T-cell (primary cell): Measurements from ENCODE around the gene EFCAB6. TPM values are rescaled to one million over a fixed set of nuclear protein-coding genes. Genes with fewer than 3 reads are reported as not detected.

Experiments used
- ATAC-seq, 4 experiments: fragments of 200-7000 bp in 3 of 4; fragments of 150-1000 bp in 1 of 4; cut with Tn5 transposase; replicated peaks in 1 of 4; 1 replicate in 3 of 4; 2 replicates in 1 of 4; pipeline ENCODE4 v1.10.0; 2021; ENCODE audit warnings: moderate library complexity in 3 of 4, mild to moderate bottlenecking in 2 of 4, moderate number of reproducible peaks in 1 of 4
- CTCF ChIA-PET, 2 donors: fragments of 300-600 bp; sonication (Branson Sonifier 250); formaldehyde crosslinking; loops; one replicate each; lab custom pipeline; 2022; ENCODE audit warnings: antibody characterized with exemption in 2 of 2; lab: Charles Lee
- POLR2A ChIA-PET, 2 donors: fragments of 300-600 bp; sonication (Branson Sonifier 250); formaldehyde crosslinking; loops; one replicate each; lab custom pipeline; 2022; ENCODE audit warnings: antibody characterized with exemption in 2 of 2; lab: Charles Lee
- DNase-seq, 35 experiments: peaks; one replicate each; pipeline versions ENCODE4 v3.0.0 to v3.0.0-alpha.2; 2013 to 2023
- H3K27ac ChIP-seq: one replicate; pipeline ENCODE4 v1.5.1; 2013; ENCODE audit warnings: low read length
- H3K27me3 ChIP-seq, 2 experiments: replicated peaks in 1 of 2; 1 replicate in 1 of 2; 2 replicates in 1 of 2; pipeline versions ENCODE4 v1.6.1 to v1.7.0; 2013; ENCODE audit warnings: low read length in 1 of 2, mixed read lengths in 1 of 2; ENCODE audit not compliant: control insufficient read depth in 2 of 2, insufficient read depth in 2 of 2; ENCODE audit errors: extremely low read depth in 1 of 2
- H3K36me3 ChIP-seq, 2 donors: 1 replicate in 1 of 2; 2 replicates in 1 of 2; pipeline versions ENCODE4 v1.6.1 to v1.7.0; 2013; ENCODE audit warnings: low read length in 1 of 2; ENCODE audit not compliant: control insufficient read depth in 2 of 2, insufficient read depth in 1 of 2; ENCODE audit errors: extremely low read depth in 1 of 2
- H3K4me1 ChIP-seq, 2 experiments: 1 replicate in 1 of 2; 2 replicates in 1 of 2; pipeline versions ENCODE4 v1.6.1 to v1.7.0; 2013; ENCODE audit warnings: low read length in 2 of 2, mixed read lengths in 1 of 2; ENCODE audit not compliant: insufficient read depth in 2 of 2, control insufficient read depth in 1 of 2; ENCODE audit errors: extremely low read depth in 1 of 2
- H3K4me3 ChIP-seq, 2 donors: 1 replicate in 1 of 2; 2 replicates in 1 of 2; pipeline versions ENCODE4 v1.5.1 to v1.7.0; 2013; ENCODE audit warnings: mild to moderate bottlenecking in 2 of 2, low read length in 1 of 2, moderate library complexity in 1 of 2; ENCODE audit not compliant: control insufficient read depth in 1 of 2; ENCODE audit errors: extremely low read depth in 1 of 2
- H3K9me3 ChIP-seq: 2 replicates; pipeline ENCODE4 v1.7.0; 2013
- H3K27ac Mint-ChIP-seq, 2 donors: one replicate each; pipeline ENCODE4 v1.8.0; 2020 to 2021; ENCODE audit warnings: mild to moderate bottlenecking in 2 of 2, mixed read lengths in 2 of 2
- H3K27me3 Mint-ChIP-seq, 2 donors: one replicate each; pipeline ENCODE4 v1.8.0; 2021 to 2022; ENCODE audit warnings: mixed read lengths in 2 of 2
- H3K36me3 Mint-ChIP-seq: one replicate; pipeline ENCODE4 v1.8.0; 2021; ENCODE audit warnings: mixed read lengths
- H3K4me1 Mint-ChIP-seq, 3 donors: one replicate each; pipeline ENCODE4 v1.8.0; 2020 to 2022; ENCODE audit warnings: mixed read lengths in 3 of 3, mild to moderate bottlenecking in 1 of 3
- H3K4me3 Mint-ChIP-seq, 3 donors: one replicate each; pipeline ENCODE4 v1.8.0; 2020 to 2022; ENCODE audit warnings: mild to moderate bottlenecking in 3 of 3, mixed read lengths in 3 of 3, moderate library complexity in 3 of 3
- H3K9me3 Mint-ChIP-seq, 3 donors: one replicate each; pipeline ENCODE4 v1.8.0; 2020 to 2022; ENCODE audit warnings: mixed read lengths in 3 of 3
- WGBS: methylation state at CpG from one replicate; pipeline ENCODE4 v1.1.5; 2013; ENCODE audit warnings: missing lambda C conversion rate; ENCODE audit not compliant: insufficient coverage; 5-methylcytosine and 5-hydroxymethylcytosine counted together
- total RNA-seq, 35 experiments: library from RNA in 6 of 35; stranded (reverse) in 6 of 35; fragments of 120-200 nt in 1 of 35; gene quantifications; one replicate each; pipeline versions ENCODE4 v1.2.1 to v1.2.4 and lab custom pipeline; 2013 to 2026

Gene EFCAB6
- total RNA-seq, 5 donors from 2014 or later (not counting 1 experiment from before 2014, with no cell fraction given), result 0.26 to 0.89 (median 0.53) TPM

DNA sequence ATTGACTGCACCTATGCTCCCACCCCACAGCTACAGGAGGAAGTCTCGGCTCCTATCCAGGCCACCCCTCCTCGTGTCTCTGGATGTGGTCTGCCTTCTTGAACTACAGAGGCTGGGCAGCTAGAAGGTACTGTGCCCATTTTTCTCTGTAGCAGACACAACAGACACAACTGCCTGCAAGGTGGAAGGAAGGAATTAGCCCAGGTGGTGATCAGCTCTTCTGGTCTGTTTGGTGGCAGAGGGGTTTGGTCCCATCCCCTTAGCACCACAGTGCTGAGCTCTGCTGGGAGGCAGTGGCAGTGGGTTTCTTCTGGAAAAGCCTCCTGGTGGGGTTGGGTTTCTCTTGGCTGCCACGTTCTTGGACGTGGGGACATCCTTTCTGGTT is 267.8 kb downstream of the EFCAB6 start:
- POLR2A ChIA-PET, result no interaction called here
- no peaks in the 10 kb centered on the region for H3K4me1 Mint-ChIP-seq
- Histone ChIP-seq H3K36me3 (no peaks in the 10 kb centered on the region), H3K27ac (no peak overlapping the region), H3K4me3 (no peak overlapping the region), H3K4me1 (no peaks in the 10 kb centered on the region), H3K9me3 (no peaks in the 10 kb centered on the region), H3K27me3 (peaks cover 0 to 35% of the 10 kb centered on the region in 2 experiments)
- CTCF ChIA-PET, result no interaction called here
- no peaks in the 10 kb centered on the region for H3K36me3 Mint-ChIP-seq
- 60% methylated on average over 1 of the region's 4 CpGs for WGBS
- no peaks in the 10 kb centered on the region for H3K9me3 Mint-ChIP-seq
- H3K27ac Mint-ChIP-seq, result no peak overlapping the region
- peaks cover 4 to 17% of the 10 kb centered on the region in 2 donors for H3K27me3 Mint-ChIP-seq
- DNase-seq (no peak), ATAC-seq (no peak)
- no peak overlapping the region for H3K4me3 Mint-ChIP-seq

DNA sequence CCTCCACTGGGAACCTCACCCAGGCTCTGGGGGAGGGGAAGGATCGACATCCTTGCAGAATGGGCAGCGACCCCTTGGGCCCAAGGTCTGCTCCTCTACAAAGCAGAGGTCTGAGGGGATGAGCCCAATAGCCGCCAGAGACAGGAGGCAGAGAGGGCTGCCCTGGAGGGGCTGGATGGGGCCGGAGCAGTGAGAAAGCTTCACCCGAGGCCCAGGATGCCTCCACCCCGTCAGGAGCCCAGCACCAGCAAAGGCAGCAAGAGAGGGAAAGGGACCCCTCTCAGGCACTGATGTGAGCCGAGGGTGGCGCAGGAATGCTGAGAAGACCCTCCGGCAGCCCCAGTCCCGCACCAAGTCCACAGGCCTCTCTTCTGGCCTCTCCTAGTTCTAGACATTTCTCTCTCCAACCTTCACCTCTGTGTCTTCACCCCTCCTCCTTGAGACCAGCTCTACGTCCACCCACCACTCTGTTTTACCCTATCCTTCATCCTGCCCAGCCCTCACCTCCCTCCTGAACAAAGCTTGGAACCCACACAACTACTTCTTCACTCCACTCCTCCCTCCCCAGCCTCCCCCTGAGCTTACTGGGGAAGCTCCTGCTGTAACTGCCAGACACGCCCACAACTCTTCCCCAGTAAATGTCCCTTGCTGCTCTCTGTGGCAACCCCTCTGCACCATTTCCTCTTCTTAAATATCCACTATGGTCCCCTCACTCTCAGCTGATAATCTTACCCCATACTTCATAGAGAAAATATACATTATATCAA is 268.4 kb downstream of the EFCAB6 start:
- CTCF ChIA-PET, result no interaction called here
- H3K9me3 Mint-ChIP-seq, result no peaks in the 10 kb centered on the region

DNA sequence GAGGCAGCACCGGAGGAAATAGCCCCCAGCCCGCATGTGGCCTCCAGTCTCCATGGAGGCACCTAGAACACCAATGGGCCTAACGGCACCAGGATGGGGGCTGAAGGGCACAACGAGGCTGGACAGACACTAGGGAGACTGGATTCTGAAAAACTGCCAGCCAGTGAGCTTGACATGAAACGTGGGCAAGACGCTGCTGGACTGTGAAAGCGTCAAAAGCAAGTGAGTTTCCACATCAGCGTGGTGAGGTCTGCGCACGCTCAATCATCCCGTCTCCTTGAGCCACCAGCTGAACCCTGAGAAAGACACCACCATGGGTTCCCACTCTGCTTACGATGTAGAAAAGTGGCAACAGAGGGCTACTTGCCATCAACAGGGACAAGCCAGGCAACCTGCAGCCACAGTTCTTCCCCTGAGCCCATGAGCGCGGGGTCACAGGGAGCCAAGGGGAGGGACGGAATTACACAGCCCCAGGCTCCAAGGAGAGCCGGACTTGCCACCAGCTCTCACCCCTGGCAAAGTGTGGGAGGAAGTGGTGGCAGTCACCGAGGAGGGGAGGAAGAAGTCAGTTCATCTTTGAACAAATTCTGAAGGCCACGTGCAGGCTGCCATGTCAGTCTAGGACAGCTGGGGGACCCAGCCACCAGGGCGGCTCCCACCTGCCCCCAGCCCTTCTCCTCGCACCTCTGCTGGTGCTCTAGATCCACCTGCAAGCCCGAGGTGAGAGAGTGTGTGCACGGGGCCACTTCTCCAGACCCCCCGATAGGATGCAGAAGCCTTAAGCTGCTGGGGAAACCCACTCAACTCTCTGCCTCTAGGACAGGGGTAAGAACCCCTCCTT is 269.2 kb downstream of the EFCAB6 start:
- H3K4me1 ChIP-seq, result no peaks in the 10 kb centered on the region
- peaks cover 0 to 39% of the 10 kb centered on the region in 2 experiments for H3K27me3 ChIP-seq
- H3K36me3 ChIP-seq, result no peaks in the 10 kb centered on the region
- no peaks in the 10 kb centered on the region for H3K9me3 Mint-ChIP-seq
- H3K4me3 Mint-ChIP-seq, result no peak overlapping the region
- H3K27me3 Mint-ChIP-seq, result peaks cover 10 to 23% of the 10 kb centered on the region in 2 donors
- 79% methylated on average over 20 of the region's 23 CpGs for WGBS
- no peaks in the 10 kb centered on the region for H3K4me1 Mint-ChIP-seq
- H3K36me3 Mint-ChIP-seq, result no peaks in the 10 kb centered on the region
- H3K9me3 ChIP-seq, result no peaks in the 10 kb centered on the region
- ChIA-PET POLR2A (no interaction called here), CTCF (no interaction called here)
- H3K4me3 ChIP-seq, result no peak overlapping the region
- DNase-seq (no peak), ATAC-seq (no peak)
- H3K27ac ChIP-seq, result no peak overlapping the region
- no peak overlapping the region for H3K27ac Mint-ChIP-seq

More for the DNA sequence above, 268.4 kb downstream of the EFCAB6 start:
- POLR2A ChIA-PET, result no interaction called here
- Histone ChIP-seq H3K27me3 (peaks cover 0 to 35% of the 10 kb centered on the region in 2 experiments), H3K9me3 (no peaks in the 10 kb centered on the region), H3K27ac (no peak overlapping the region), H3K36me3 (no peaks in the 10 kb centered on the region), H3K4me1 (no peaks in the 10 kb centered on the region), H3K4me3 (no peak overlapping the region)
- no peaks in the 10 kb centered on the region for H3K4me1 Mint-ChIP-seq
- WGBS, result 78% methylated on average over 9 of the region's 12 CpGs
- no peak overlapping the region for H3K4me3 Mint-ChIP-seq
- no peak for ATAC-seq
- no peak for DNase-seq
- H3K36me3 Mint-ChIP-seq, result no peaks in the 10 kb centered on the region
- no peak overlapping the region for H3K27ac Mint-ChIP-seq
- H3K27me3 Mint-ChIP-seq, result peaks cover 4 to 19% of the 10 kb centered on the region in 2 donors

DNA sequence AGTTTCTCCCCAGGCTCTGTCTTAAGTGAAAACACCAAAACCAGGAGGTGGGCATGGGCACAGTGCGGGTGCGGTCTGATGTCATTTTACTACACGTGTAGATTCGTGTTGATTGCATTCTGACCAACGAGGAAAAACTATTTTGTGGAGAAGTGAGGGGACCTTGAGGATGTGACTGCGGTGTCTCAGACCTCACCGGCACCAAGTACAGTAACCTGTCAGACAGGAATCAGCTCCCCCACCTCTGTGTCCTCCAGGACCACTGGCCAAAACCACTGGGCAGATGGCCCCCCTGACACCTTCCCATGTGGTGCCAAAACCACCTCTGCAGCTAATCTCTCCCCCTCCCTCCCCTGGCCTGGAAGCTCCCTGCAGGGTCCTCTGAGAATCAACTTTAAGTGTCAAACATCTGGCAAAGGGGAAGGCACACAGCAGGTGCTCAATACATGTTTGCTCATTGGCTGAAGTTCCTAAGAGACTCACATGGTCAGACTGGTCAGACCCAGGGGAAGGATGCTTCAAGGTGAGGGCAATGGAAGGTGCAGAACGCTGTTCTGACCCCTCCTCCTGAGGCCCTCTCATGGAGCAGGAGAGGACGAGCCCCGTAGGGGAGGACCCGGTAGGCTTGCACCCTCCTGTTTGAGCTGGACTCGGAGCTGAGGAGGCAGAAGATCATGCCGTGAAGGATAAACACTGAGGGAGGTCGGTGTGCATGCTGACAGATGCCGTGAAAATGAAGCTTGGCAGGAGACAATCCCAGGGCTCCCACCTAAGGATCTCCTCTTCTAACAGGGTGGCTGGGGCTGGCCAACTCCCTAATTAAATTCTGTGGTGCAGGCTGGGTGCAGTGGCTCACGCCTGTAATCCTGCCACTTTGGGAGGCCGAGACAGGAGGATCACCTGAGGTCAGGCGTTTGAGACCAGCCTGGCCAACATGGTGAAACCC is 270.4 kb downstream of the EFCAB6 start:
- Mint-ChIP-seq H3K9me3 (no peaks in the 10 kb centered on the region), H3K4me1 (no peaks in the 10 kb centered on the region), H3K4me3 (no peak overlapping the region), H3K27ac (no peak overlapping the region), H3K27me3 (peaks cover 10 to 27% of the 10 kb centered on the region in 2 donors), H3K36me3 (no peaks in the 10 kb centered on the region)
- no peak for DNase-seq
- no peak for ATAC-seq
- Histone ChIP-seq H3K27me3 (peaks cover 0 to 42% of the 10 kb centered on the region in 2 experiments), H3K4me3 (no peak overlapping the region), H3K27ac (no peak overlapping the region), H3K36me3 (no peaks in the 10 kb centered on the region), H3K9me3 (no peaks in the 10 kb centered on the region), H3K4me1 (no peaks in the 10 kb centered on the region)
- WGBS, result 77% methylated on average over 12 of the region's 18 CpGs
- CTCF ChIA-PET, result no interaction called here
- POLR2A ChIA-PET, result no interaction called here

DNA sequence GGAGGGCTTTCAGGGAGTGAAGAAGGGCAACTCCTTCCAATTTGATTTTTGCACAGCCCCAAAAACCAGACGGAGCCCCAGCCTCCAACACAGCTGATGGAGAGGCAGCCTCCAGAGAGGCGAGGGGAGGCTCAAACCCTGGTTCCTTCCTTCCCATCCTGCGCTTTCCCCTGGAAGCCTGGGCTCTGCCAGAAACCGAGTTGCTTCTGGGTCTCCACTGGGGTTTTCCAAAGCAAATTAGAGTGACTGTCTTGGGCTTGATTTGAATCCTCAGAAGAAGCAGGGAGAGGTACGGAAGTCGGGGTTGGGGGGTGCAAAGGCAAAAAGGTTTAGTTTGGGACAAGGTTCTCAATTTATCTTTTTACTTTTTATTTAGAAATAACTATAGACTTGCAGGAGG is 271.1 kb downstream of the EFCAB6 start:
- POLR2A ChIA-PET, result no interaction called here
- DNase-seq, result no peak
- Mint-ChIP-seq H3K9me3 (no peaks in the 10 kb centered on the region), H3K27ac (no peak overlapping the region), H3K27me3 (peaks cover 13 to 27% of the 10 kb centered on the region in 2 donors), H3K4me3 (no peak overlapping the region), H3K4me1 (no peaks in the 10 kb centered on the region), H3K36me3 (no peaks in the 10 kb centered on the region)
- CTCF ChIA-PET, result no interaction called here
- Histone ChIP-seq H3K27ac (no peak overlapping the region), H3K36me3 (no peaks in the 10 kb centered on the region), H3K4me1 (no peaks in the 10 kb centered on the region), H3K27me3 (peaks cover 0 to 42% of the 10 kb centered on the region in 2 experiments), H3K9me3 (no peaks in the 10 kb centered on the region), H3K4me3 (no peak overlapping the region)
- 78% methylated on average over 4 of the region's 6 CpGs for WGBS
- ATAC-seq, result no peak

DNA sequence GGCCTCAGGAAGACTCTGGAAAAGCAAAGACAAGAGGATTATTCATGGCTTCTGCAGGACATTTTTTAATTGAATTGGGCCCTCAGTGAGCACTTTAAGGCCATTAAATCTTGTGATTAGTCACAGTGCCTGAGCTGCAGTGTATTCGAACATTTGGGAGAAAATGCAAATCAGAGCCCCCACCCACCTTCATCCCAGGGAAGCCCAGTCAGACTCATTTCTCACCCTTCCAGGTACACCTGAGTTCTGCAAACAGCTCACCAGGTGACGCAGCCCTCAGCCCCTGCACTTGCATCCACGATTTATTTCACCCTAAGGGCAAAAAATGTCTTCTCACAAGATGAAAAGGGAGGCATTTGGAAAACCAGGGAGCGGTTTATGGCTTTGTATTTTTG is 271.6 kb downstream of the EFCAB6 start:
- H3K9me3 ChIP-seq, result no peaks in the 10 kb centered on the region
- Mint-ChIP-seq H3K4me3 (no peak overlapping the region), H3K4me1 (no peaks in the 10 kb centered on the region), H3K36me3 (no peaks in the 10 kb centered on the region), H3K27ac (no peak overlapping the region), H3K9me3 (no peaks in the 10 kb centered on the region), H3K27me3 (peaks cover 16 to 30% of the 10 kb centered on the region in 2 donors)
- H3K27ac ChIP-seq, result no peak overlapping the region
- CTCF ChIA-PET, result no interaction called here
- H3K27me3 ChIP-seq, result peaks cover 0 to 43% of the 10 kb centered on the region in 2 experiments
- ATAC-seq, result no peak
- no peak overlapping the region for H3K4me3 ChIP-seq
- DNase-seq, result no peak
- POLR2A ChIA-PET, result no interaction called here
- H3K36me3 ChIP-seq, result no peaks in the 10 kb centered on the region
- no peaks in the 10 kb centered on the region for H3K4me1 ChIP-seq
- 78% methylated on average over 2 of the region's 4 CpGs for WGBS
